Activated CD4-positive, alpha-beta memory T cell treated with anti-CD3 and anti-CD28 coated beads, Interleukin-2, amount 10 ng/mL, durations not matched to agents 7 days and 5 days (primary cell): Measurements from ENCODE around the gene CALML4. TPM values are rescaled to one million over a fixed set of nuclear protein-coding genes. Genes with fewer than 3 reads are reported as not detected.

Source experiments
- CTCF ChIA-PET: fragments of 350-600 bp; sonication (Branson Sonifier 250); formaldehyde crosslinking; loops from one replicate; lab custom pipeline; 2021; ENCODE audit warnings: antibody characterized with exemption, inconsistent platforms; lab: Charles Lee
- POLR2A ChIA-PET: fragments of 350-600 bp; sonication (Branson Sonifier 250); formaldehyde crosslinking; loops from one replicate; lab custom pipeline; 2021; ENCODE audit warnings: antibody characterized with exemption; lab: Charles Lee
- DNase-seq: peaks from one replicate; pipeline ENCODE4 v3.0.0-alpha.2; 2020
- H3K27ac Mint-ChIP-seq: one replicate; pipeline ENCODE4 v1.8.0; 2021; ENCODE audit warnings: mild to moderate bottlenecking, mixed read lengths
- H3K27me3 Mint-ChIP-seq: one replicate; pipeline ENCODE4 v1.8.0; 2021; ENCODE audit warnings: mixed read lengths
- H3K36me3 Mint-ChIP-seq: one replicate; pipeline ENCODE4 v1.8.0; 2021; ENCODE audit warnings: low read depth, mixed read lengths
- H3K4me1 Mint-ChIP-seq: one replicate; pipeline ENCODE4 v1.8.0; 2021; ENCODE audit warnings: mixed read lengths
- H3K4me3 Mint-ChIP-seq: one replicate; pipeline ENCODE4 v1.8.0; 2021; ENCODE audit warnings: mild to moderate bottlenecking, mixed read lengths
- H3K9me3 Mint-ChIP-seq: one replicate; pipeline ENCODE4 v1.8.0; 2021; ENCODE audit warnings: mixed read lengths
- total RNA-seq, 2 experiments: library from RNA; stranded (reverse); gene quantifications; one replicate each; pipeline ENCODE4 v1.2.3, GENCODE V29; 2021

Gene CALML4
- total RNA-seq, 2 experiments from 2014 or later, result 12.9 to 13.1 TPM

- H3K27me3 Mint-ChIP-seq, result no peaks in the 10 kb centered on the region
- CTCF ChIA-PET, result interaction anchor here (1.7 kb wide), 1 partner anchor 11 kb away, joined by 4 read pairs; no protein-coding TSS in a partner anchor
- H3K36me3 Mint-ChIP-seq, result peaks cover 56% of the 10 kb centered on the region
- H3K27ac Mint-ChIP-seq, result no peak overlapping the region
- no peaks in the 10 kb centered on the region for H3K9me3 Mint-ChIP-seq
- no peak for DNase-seq
- POLR2A ChIA-PET, result interaction anchor here (1.1 kb wide), 1 partner anchor 13 kb away, joined by 3 read pairs; no protein-coding TSS in a partner anchor
- H3K4me1 Mint-ChIP-seq, result peaks cover 3% of the 10 kb centered on the region
- H3K4me3 Mint-ChIP-seq, result no peak overlapping the region
These were observed 12.2 kb downstream of the CALML4 start for GRCh38 chr15:68192804-68193486.

- Mint-ChIP-seq H3K4me3 (no peak overlapping the region), H3K27ac (no peak overlapping the region), H3K27me3 (no peaks in the 10 kb centered on the region), H3K36me3 (peaks cover 59% of the 10 kb centered on the region), H3K9me3 (no peaks in the 10 kb centered on the region), H3K4me1 (peaks cover 3% of the 10 kb centered on the region)
- ChIA-PET CTCF (interaction anchor here (1.7 kb wide), 1 partner anchor 10 kb away, joined by 4 read pairs; no protein-coding TSS in a partner anchor), POLR2A (no interaction called here)
- DNase-seq, result no peak
These were observed 13.0 kb downstream of the CALML4 start for GRCh38 chr15:68192117-68192516.

GRCh38 chr15:68191555-68191954 lies 13.6 kb downstream of the CALML4 start:
- no peaks in the 10 kb centered on the region for H3K27me3 Mint-ChIP-seq
- H3K4me1 Mint-ChIP-seq, result peaks cover 3% of the 10 kb centered on the region
- ChIA-PET POLR2A (no interaction called here), CTCF (interaction anchor here (1.7 kb wide), 1 partner anchor 10 kb away, joined by 4 read pairs; no protein-coding TSS in a partner anchor)
- no peak overlapping the region for H3K27ac Mint-ChIP-seq
- DNase-seq, result no peak
- H3K4me3 Mint-ChIP-seq, result no peak overlapping the region
- peaks cover 59% of the 10 kb centered on the region for H3K36me3 Mint-ChIP-seq
- H3K9me3 Mint-ChIP-seq, result no peaks in the 10 kb centered on the region

GRCh38 chr15:68190048-68190447 lies 15.1 kb downstream of the CALML4 start:
- Mint-ChIP-seq H3K9me3 (no peaks in the 10 kb centered on the region), H3K4me3 (no peak overlapping the region), H3K27me3 (no peaks in the 10 kb centered on the region), H3K27ac (no peak overlapping the region), H3K36me3 (peaks cover 63% of the 10 kb centered on the region), H3K4me1 (peaks cover 3% of the 10 kb centered on the region)
- ChIA-PET CTCF (no interaction called here), POLR2A (interaction anchor here (1.1 kb wide), 1 partner anchor 136 kb away, joined by 3 read pairs; the partner anchor contains the start of gene PIAS1)
- no peak for DNase-seq

- no peak for DNase-seq
- POLR2A ChIA-PET, result no interaction called here
- Mint-ChIP-seq H3K9me3 (no peaks in the 10 kb centered on the region), H3K4me3 (no peak overlapping the region), H3K27me3 (no peaks in the 10 kb centered on the region), H3K27ac (no peak overlapping the region), H3K4me1 (peaks cover 9% of the 10 kb centered on the region), H3K36me3 (peaks cover 67% of the 10 kb centered on the region)
- CTCF ChIA-PET, result no interaction called here
These were observed 16.5 kb downstream of the CALML4 start for GRCh38 chr15:68188647-68189046.

- Mint-ChIP-seq H3K27ac (no peak overlapping the region), H3K4me3 (no peak overlapping the region), H3K4me1 (peaks cover 9% of the 10 kb centered on the region), H3K9me3 (no peaks in the 10 kb centered on the region), H3K36me3 (peaks cover 68% of the 10 kb centered on the region), H3K27me3 (no peaks in the 10 kb centered on the region)
- ChIA-PET POLR2A (no interaction called here), CTCF (no interaction called here)
- DNase-seq, result no peak
These were observed 17.6 kb downstream of the CALML4 start for GRCh38 chr15:68187559-68187958.

- peaks cover 9% of the 10 kb centered on the region for H3K4me1 Mint-ChIP-seq
- DNase-seq, result no peak
- H3K36me3 Mint-ChIP-seq, result peaks cover 62% of the 10 kb centered on the region
- H3K27ac Mint-ChIP-seq, result no peak overlapping the region
- no peak overlapping the region for H3K4me3 Mint-ChIP-seq
- no peaks in the 10 kb centered on the region for H3K9me3 Mint-ChIP-seq
- no peaks in the 10 kb centered on the region for H3K27me3 Mint-ChIP-seq
- ChIA-PET POLR2A (no interaction called here), CTCF (no interaction called here)
These were observed 18.3 kb downstream of the CALML4 start for GRCh38 chr15:68186671-68187397.

- H3K27ac Mint-ChIP-seq, result no peak overlapping the region
- peaks cover 6% of the 10 kb centered on the region for H3K4me1 Mint-ChIP-seq
- DNase-seq, result no peak
- no peaks in the 10 kb centered on the region for H3K27me3 Mint-ChIP-seq
- H3K36me3 Mint-ChIP-seq, result peaks cover 64% of the 10 kb centered on the region
- no peak overlapping the region for H3K4me3 Mint-ChIP-seq
- H3K9me3 Mint-ChIP-seq, result no peaks in the 10 kb centered on the region
- ChIA-PET POLR2A (interaction anchor here (2.9 kb wide), 1 partner anchor 130 kb away, joined by 11 read pairs; the partner anchor contains the start of gene PIAS1), CTCF (interaction anchor here (0.9 kb wide), 1 partner anchor 26 kb away, joined by 3 read pairs; no protein-coding TSS in a partner anchor)
These were observed 20.3 kb downstream of the CALML4 start for GRCh38 chr15:68184616-68185480.

- ChIA-PET CTCF (no interaction called here), POLR2A (interaction anchor here (2.9 kb wide), 1 partner anchor 129 kb away, joined by 11 read pairs; the partner anchor contains the start of gene PIAS1)
- no peaks in the 10 kb centered on the region for H3K27me3 Mint-ChIP-seq
- H3K36me3 Mint-ChIP-seq, result peaks cover 61% of the 10 kb centered on the region
- H3K4me3 Mint-ChIP-seq, result no peak overlapping the region
- H3K27ac Mint-ChIP-seq, result peak overlapping the region; percentile 60
- peaks cover 6% of the 10 kb centered on the region for H3K4me1 Mint-ChIP-seq
- DNase-seq, result no peak
- H3K9me3 Mint-ChIP-seq, result no peaks in the 10 kb centered on the region
These were observed 21.4 kb downstream of the CALML4 start for GRCh38 chr15:68183616-68184315.

GRCh38 chr15:68177742-68178141 lies 27.4 kb downstream of the CALML4 start:
- Mint-ChIP-seq H3K4me1 (no peaks in the 10 kb centered on the region), H3K27me3 (no peaks in the 10 kb centered on the region), H3K36me3 (peaks cover 55% of the 10 kb centered on the region), H3K4me3 (no peak overlapping the region), H3K9me3 (no peaks in the 10 kb centered on the region), H3K27ac (no peak overlapping the region)
- no peak for DNase-seq
- ChIA-PET CTCF (no interaction called here), POLR2A (no interaction called here)

- Mint-ChIP-seq H3K27me3 (no peaks in the 10 kb centered on the region), H3K4me3 (no peak overlapping the region), H3K36me3 (peaks cover 56% of the 10 kb centered on the region), H3K27ac (no peak overlapping the region), H3K9me3 (peaks cover 4% of the 10 kb centered on the region), H3K4me1 (no peaks in the 10 kb centered on the region)
- DNase-seq, result no peak
- ChIA-PET CTCF (no interaction called here), POLR2A (no interaction called here)
These were observed 28.5 kb downstream of the CALML4 start for GRCh38 chr15:68176601-68177000.

GRCh38 chr15:68175526-68175925 lies 29.6 kb downstream of the CALML4 start:
- H3K4me3 Mint-ChIP-seq, result no peak overlapping the region
- POLR2A ChIA-PET, result no interaction called here
- H3K36me3 Mint-ChIP-seq, result peaks cover 50% of the 10 kb centered on the region
- no peak overlapping the region for H3K27ac Mint-ChIP-seq
- H3K27me3 Mint-ChIP-seq, result no peaks in the 10 kb centered on the region
- DNase-seq, result no peak
- no peaks in the 10 kb centered on the region for H3K4me1 Mint-ChIP-seq
- H3K9me3 Mint-ChIP-seq, result peaks cover 4% of the 10 kb centered on the region
- CTCF ChIA-PET, result no interaction called here
